Epithelial cell of proximal tubule (primary cell): Measurements from ENCODE around the gene MROH7. TPM values are rescaled to one million over a fixed set of nuclear protein-coding genes. Genes with fewer than 3 reads are reported as not detected.
A peak's percentile ranks its signal among the peaks of the same experiment; 100 is the strongest.

Source experiments
- DNase-seq: peaks from one replicate; pipeline ENCODE4 v3.0.0-alpha.2; 2011; ENCODE audit warnings: low read depth
- H3K4me3 ChIP-seq: 2 replicates; pipeline ENCODE4 v1.5.1; 2011; ENCODE audit warnings: low read depth, mild to moderate bottlenecking, low read length
- CTCF ChIP-seq: conservative IDR thresholded peaks from 2 replicates; pipeline ENCODE4 v1.5.1; 2012; ENCODE audit warnings: low read depth, mild to moderate bottlenecking, low read length
- total RNA-seq: library from RNA; depleted of rRNA; stranded (reverse); fragments of >200 nt; gene quantifications from 2 replicates; pipeline ENCODE4 v1.2.3, GENCODE V29; 2015

Gene MROH7
- total RNA-seq, 1 donor from 2014 or later = not detected

GRCh38 chr1:54714881-54715492, 73.4 kb downstream of the MROH7 start:
- H3K4me3 ChIP-seq = peak overlapping the region; percentile 97
- no peak for TF ChIP-seq CTCF
- DNase-seq = no peak

DNA sequence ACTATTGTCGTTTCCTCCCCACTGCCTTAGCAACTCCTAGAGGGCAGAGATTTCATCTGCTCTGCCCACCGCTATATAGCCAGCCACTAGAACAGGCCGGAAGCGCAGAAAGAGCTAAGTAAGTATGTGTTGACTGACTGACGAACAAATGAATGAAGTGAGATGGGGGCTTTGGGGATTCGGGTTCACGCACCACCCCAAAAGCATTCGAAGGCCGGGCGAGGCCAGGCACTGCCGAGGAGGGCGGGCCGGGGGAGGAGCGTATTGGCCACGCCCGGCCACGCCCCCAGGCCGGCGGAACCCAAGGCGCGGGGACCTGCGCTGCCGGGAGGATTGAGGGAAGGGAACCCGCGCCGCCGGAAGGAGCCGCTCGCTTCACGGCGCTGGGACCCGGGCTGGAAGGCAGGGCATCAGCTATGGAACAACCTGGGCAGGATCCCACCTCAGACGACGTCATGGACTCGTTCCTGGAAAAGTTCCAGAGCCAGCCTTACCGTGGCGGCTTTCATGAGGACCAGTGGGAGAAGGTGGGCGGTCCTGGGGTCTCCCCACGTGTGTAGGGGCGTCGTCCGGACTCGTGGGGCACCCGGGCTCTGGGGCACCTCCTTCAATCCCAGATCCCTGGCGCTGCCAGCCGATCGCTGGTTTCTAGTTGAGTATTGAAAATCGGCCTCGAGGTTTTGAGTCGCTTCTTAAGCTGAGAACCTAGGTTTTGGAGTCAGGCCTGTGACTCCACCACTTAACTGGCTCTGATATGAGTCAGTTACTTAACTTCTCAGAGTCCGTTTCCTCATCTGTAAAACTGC, 74.1 kb downstream of the MROH7 start, which contains the start of gene TTC4:
TSS of gene TTC4 (plus strand) at position 369 of the 806 bp plus-strand sequence. CDS start at position 417, 48 bp downstream.
- DNase-seq = no peak
- peak within 1 kb of the TSS; percentile 97 for H3K4me3 ChIP-seq
- TF ChIP-seq CTCF = no peak

- peak; percentile 30 for DNase-seq
- peak overlapping the region; percentile 97 for H3K4me3 ChIP-seq
- TF ChIP-seq CTCF = no peak
Observed at GRCh38 chr1:54716299-54717047, 74.9 kb downstream of the MROH7 start.

- H3K4me3 ChIP-seq = no peak overlapping the region
- no peak for DNase-seq
- TF ChIP-seq CTCF = no peak
Observed at GRCh38 chr1:54721719-54722118, 80.1 kb downstream of the MROH7 start.

DNA sequence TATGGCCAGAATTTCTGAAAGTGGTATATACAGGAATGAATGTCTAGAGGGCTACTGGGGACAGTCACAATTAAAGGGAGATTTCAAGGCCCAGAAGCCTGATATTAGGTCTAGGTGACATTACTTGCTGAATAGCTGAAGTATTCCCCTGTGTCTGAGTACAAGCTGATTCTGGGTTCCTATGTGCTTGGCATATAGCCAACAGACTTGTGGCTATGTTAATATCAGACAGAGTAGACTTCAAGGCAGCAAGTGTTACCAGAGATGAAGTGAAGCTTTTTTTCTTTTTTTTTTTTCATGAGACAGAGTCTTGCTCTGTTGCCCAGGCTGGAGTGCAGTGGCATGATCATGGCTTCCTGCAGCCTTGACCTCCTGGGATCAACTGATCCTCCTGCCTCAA, 82.4 kb downstream of the MROH7 start:
- DNase-seq = no peak
- H3K4me3 ChIP-seq = no peak overlapping the region
- TF ChIP-seq CTCF = no peak

DNA sequence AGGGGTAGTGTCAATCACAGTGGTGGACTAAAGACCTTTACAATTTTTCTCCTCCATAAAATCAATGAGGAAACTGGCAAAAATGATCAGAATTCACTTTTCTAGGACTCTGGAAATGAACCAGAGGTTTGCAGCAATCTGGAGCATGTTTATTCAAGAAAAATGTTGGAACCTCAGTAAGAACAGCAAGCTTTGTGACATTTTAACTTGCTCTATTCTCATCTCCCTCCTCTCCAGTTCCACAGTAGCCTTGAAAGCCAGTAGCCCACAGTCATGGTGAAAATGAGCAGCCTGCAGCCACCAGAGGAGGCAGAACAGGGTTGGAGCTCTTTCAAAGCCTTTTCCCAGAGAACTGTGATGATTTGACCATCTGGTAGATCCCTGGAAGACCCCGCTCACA, 83.2 kb downstream of the MROH7 start:
- TF ChIP-seq CTCF = no peak
- H3K4me3 ChIP-seq = no peak overlapping the region
- no peak for DNase-seq
